NCI-H510A (cell line): ENCODE measurements around the gene VWCE.

Source experiments
- DNase-seq: peaks from one replicate; lab custom pipeline; 2025; lab: John Stamatoyannopoulos, UW

VWCE gene

GRCh38 chr11:61329871-61330270 is 34.8 kb upstream of the VWCE start:
- DNase-seq = no peak

- no peak for DNase-seq
Observed at GRCh38 chr11:61328351-61328750, 33.2 kb upstream of the VWCE start.

GRCh38 chr11:61327669-61328071 is 32.6 kb upstream of the VWCE start:
- no peak for DNase-seq

- DNase-seq = no peak
Observed at GRCh38 chr11:61325649-61326414, 30.7 kb upstream of the VWCE start.

- no peak for DNase-seq
Observed at GRCh38 chr11:61315260-61315659, 20.1 kb upstream of the VWCE start.

- DNase-seq = no peak
Observed at GRCh38 chr11:61310749-61311148, 15.6 kb upstream of the VWCE start.

GRCh38 chr11:61309739-61310138 is 14.6 kb upstream of the VWCE start:
- DNase-seq = no peak

- DNase-seq = no peak
Observed at GRCh38 chr11:61309141-61309540, 14.0 kb upstream of the VWCE start.

- no peak for DNase-seq
Observed at GRCh38 chr11:61307354-61307753, 12.2 kb upstream of the VWCE start.

GRCh38 chr11:61306221-61306620 is 11.1 kb upstream of the VWCE start:
- DNase-seq = no peak

- DNase-seq = no peak
Observed at GRCh38 chr11:61305417-61305816, 10.3 kb upstream of the VWCE start.

GRCh38 chr11:61303725-61304124 is 8.6 kb upstream of the VWCE start:
- no peak for DNase-seq

- no peak for DNase-seq
Observed at GRCh38 chr11:61302550-61302949, 7.4 kb upstream of the VWCE start.

GRCh38 chr11:61298663-61299244 is 3.6 kb upstream of the VWCE start:
- DNase-seq = no peak

GRCh38 chr11:61297746-61298145 is 2.6 kb upstream of the VWCE start:
- DNase-seq = no peak

GRCh38 chr11:61297341-61297740 is 2.2 kb upstream of the VWCE start:
- no peak for DNase-seq

- DNase-seq = no peak
Observed at GRCh38 chr11:61295596-61295926, 445 bp upstream of the VWCE start.

- DNase-seq = no peak
Observed at GRCh38 chr11:61293867-61294716, 1.0 kb downstream of the VWCE start.

- no peak for DNase-seq
Observed at GRCh38 chr11:61292356-61292755, 2.8 kb downstream of the VWCE start.

GRCh38 chr11:61290905-61291690 is 4.0 kb downstream of the VWCE start:
- DNase-seq = no peak

- no peak for DNase-seq
Observed at GRCh38 chr11:61287338-61287977, 7.7 kb downstream of the VWCE start.

- no peak for DNase-seq
Observed at GRCh38 chr11:61283613-61284012, 11.5 kb downstream of the VWCE start.
